Raji (cell line): ENCODE measurements around the gene HMGB3.

Experiments used
- POLR2A ChIP-seq: IDR thresholded peaks from 2 replicates; pipeline ENCODE4 v1.6.1; 2011; ENCODE audit warnings: low read depth, low read length, control low read depth; ENCODE audit not compliant: insufficient read depth

Gene HMGB3

DNA sequence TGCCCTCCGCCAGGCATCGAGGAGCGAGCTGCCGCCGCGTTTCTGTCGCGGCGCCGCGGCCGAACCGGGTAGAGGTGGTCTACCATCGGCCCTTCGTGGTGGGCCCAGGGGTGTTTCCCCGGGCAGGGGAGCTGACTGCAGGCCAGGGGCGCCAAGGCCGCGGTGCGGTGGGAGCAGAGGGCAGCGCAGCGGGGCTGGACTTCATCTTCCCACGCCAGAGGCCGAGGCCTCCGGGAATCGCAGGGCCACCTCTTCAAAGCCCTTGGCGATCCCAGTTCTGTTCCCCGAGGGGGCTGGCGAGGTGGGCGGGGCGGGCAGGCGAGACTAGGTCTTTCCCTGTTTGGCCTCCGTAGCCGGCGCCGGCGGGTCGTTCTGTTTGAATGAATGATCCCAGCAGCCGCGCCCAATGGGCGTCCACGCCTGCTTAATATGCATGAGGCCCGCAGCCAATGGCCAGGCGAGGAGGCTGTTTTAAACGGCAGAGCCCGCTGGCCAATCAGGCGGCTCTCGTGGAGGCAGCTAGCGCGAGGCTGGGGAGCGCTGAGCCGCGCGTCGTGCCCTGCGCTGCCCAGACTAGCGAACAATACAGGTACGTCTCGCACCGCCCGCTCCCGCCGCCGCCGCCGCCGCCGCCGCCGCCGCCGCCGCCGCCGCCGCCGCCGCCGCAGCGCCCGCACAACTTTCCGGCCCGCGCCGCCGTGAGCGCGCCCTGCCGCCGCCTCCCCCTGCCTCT lies at the start of gene HMGB3:
TSS of gene HMGB3 (plus strand) at position 548 of the 733 bp plus-strand sequence. CDS start 2,265 bp downstream, outside the sequence.
- TF ChIP-seq POLR2A: peak; percentile 70

DNA sequence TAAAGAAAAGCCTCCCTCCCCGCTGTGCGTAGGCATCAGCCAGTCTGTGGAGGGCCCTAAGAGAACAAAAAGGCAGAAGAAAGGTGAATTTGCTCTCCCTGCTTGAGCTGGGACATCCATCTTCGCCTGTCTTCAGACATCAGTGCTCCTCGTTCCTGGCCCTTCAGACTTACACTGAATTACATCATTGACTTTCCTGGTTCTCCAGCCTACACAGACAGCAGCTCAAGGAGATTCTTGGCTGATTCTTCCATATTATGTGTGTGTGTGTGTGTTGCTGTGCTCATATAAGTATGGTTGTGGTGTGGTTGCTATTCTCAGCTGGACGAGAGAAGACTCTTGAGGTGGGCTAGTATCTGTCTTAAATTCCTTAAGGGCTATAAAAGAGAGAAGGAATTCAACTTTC lies 49.2 kb upstream of the HMGB3 start:
- TF ChIP-seq POLR2A: no peak

DNA sequence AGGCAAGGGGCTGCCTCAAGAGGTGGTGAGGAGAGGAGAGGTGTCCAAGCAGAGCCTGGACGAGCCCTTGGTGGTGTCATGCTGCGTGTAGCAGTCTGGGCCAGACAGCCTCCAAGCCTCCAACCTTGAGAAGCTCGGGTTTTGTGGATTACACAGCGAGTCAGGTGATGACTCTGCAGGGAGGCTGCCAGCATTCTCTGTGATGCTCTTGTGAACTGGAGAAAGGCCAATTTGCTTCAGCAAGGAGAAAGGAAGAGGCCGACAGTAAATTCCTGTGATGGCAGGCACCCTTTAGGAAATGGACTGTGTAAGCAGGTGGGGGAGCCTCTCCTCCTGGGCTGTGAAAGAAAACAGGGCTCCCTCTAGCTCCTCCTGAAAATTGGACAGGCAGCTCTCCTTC lies 48.7 kb upstream of the HMGB3 start:
- no peak for TF ChIP-seq POLR2A

DNA sequence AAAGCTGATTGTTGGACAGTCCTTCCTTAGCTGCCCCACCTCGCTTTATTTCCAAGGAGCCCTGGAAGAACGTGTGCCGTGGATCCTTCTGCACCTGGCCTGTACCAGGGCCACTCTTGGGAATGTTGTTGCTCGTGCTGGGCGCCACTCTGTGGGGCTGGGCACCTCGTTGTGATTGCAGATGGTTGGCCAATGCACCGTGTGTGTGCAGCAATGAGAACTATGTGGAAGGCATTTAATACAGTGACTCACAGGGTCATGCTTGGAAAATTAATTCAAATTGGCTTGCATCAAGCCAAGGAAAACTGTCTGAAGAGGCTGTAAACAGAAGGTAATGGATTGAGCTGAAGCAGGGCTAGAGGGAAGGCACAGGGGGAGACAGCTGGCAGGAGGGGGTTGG lies 47.7 kb upstream of the HMGB3 start:
- TF ChIP-seq POLR2A: no peak

DNA sequence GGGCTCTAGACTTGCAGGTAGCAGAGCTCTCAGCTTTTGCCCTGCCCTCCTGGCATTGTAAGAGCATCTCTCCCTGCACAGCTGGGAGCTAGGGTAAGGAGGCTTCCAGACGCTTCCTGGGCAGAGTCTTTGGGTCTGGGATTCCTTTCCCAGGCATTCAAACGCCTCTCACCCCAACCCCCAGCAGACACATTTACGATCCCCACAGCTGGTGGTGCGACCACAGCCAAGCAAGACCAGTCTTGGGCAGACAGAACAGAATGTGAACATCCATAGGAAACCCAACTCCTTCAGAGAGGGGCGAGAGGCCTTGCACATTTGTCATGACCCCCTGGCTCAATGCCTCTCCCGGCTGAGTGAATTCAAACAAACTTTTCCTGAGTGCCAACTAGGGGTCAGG lies 46.6 kb upstream of the HMGB3 start:
- TF ChIP-seq POLR2A: no peak

DNA sequence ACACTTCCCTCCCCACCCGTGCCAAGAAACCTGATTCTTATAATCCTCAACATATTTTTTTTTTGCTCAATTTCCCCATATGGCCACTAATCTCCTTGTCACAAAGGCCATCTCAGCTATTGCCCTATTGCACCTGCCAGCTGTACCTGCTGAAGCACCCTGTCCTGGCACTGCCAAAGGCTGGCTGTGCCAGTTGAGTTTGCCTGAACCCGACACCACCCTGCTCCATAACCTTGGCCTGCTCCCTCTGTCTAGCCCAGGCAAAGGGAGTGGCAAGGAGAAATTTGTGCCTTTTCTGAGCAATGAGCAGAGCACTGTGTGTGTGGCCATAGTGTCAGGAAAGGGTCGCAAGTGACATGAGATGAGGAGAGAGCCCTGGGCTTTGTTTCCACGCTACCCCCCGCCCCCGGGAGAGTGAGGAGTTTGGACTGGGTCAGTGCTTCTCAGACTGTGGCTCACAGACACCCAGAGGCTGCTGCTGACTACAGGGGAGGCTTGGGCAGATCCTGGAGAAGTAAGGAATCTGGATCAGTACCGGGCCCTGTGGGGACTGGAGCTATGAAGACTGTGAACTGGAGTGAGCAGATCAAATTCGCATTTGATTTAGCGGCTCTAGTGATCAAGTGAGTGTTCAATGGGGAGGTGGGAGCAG lies 42.2 kb upstream of the HMGB3 start:
- TF ChIP-seq POLR2A: no peak

DNA sequence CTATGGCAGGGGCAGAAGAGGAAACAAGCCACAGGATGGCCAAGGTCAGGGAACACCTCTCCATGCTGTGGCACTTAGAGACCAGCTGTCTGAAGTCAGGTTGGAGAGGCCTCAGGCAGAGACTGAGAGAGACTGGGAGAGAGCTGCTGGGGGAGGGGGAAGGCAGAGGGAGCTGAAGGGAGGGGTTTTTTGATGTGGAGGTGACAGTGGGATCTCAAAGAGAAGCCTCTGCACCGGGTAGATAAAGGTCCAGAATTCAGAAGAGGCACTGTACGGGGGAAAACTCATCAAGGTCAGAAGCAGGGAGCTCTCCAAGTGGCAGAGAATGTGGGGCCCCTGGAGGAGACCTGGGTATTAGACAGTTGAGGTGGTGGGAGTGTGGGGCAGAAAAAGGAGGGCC lies 41.6 kb upstream of the HMGB3 start:
- TF ChIP-seq POLR2A: no peak

DNA sequence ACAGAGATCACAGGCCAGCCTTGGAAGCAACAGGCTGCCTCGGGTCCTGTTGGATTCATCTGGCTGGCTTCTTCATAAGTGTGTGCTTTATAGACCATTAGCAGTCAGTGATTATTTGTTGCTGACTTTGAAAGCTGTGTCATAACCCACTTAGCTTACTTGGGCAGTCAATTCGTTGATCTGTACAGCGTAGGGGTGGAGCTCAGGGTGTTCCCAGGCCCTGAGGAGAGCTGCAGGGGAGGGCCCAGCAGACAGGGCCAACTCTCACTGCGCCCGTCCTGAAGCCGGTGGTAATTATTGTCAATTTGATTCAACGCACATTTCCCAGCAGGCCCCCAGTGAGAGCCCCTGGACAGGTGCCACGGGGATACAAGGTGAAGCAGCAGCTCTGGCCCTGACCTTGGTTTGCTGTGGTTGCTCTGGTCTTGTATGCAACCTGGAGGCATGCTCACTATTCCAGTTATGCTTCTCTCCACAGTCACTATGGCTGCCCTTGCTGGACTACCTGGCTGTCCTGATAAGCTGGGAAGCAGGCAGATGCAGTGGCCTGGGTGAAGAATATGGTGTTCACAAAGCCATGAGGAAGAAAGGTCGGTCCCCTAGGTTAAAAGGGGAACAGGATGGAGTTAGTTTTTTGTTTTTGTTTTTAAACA lies 40.1 kb upstream of the HMGB3 start:
- no peak for TF ChIP-seq POLR2A

DNA sequence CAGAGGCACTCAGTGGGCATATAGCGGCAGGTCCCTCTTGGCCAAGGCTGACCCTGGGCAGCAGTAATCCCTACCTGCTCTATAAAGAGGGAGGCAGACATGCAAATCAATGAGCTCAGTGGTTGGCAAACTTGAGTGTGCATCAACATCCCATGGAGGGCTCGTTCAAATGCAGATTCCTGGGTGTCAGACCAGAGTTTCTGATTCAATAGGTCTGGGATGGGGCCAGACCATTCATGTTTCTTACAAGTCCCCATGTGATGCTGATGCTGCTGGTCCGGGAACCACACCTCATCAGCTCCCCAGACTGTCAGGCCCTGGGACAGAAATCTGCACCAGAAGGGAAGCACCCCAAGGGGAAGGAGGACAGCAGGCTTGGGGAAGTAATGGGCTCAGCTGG lies 38.9 kb upstream of the HMGB3 start:
- TF ChIP-seq POLR2A: no peak

DNA sequence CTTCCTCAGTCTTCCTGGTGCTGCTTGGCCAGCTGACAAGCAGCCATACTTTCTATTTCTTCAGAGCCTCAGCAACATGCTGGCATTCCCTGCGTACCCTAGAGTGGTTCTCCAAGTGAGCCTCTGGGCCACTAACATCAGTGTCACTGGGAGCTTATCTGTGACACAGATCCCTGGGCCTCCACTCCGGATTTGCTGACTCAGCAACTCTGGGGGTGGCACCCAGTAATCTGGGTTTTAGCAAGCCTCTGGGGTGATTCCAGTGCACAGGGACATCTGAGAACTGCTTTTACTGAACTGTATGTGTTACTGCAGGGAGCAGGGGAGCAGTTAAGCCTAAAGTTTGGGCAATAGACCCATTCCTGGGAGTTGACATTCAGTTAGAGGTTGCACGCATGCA lies 28.2 kb upstream of the HMGB3 start:
- TF ChIP-seq POLR2A: no peak

DNA sequence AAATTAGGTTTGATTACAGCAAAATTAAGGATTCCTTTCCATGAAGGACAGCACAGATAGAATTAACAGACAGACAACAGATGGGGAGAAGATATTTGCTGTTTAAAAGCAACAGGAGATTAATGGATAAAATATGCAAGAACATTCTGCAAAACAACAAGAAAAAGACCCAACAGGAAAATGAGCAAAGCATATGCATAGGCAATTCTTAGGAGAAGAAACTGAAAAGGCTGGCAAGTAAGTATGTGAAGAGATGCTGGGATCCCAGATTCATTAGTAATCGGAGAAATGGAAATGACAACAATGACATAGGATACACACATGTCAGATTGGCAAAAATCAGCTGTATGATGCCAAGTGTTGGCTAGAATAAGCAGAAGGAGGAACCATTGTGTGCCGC lies 27.5 kb upstream of the HMGB3 start:
- no peak for TF ChIP-seq POLR2A

DNA sequence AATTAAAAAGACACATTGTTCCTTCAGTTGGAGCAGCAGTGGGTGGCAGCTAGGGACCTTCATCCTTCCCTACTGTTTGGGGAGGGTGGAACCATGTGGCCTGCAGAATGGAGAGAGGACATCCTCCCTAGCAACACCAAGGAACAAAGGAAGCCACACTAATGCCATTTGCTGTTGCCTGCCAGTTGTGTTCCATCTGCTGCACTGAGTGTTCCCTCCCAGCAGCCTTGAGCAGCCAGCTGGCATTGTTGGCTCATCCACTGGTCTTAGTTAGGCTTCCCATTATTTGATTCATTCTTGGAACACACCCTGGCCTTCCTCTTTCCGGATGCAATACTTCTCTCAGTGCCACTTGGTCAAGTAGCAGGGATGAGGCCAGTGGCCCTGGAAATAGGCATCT lies 25.0 kb upstream of the HMGB3 start:
- TF ChIP-seq POLR2A: no peak

DNA sequence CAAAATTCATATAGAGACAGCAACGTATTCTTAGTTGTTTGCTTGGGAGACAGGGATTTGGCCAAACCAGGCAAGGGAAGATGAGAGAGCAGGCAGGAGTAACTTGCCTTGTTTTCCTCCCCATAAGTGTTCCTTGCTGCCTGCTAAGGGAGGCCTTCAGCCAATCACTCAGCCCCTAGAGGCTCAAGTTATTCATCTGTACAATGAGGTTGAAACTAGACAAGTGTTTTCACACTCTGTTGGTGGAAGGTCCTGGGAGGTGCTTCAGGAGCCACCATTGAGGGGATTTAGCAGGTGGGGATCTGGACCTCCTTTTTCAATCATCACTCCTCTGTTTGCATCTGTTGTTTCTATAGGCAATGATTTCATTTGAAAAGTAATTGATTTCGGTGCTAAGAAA lies 23.6 kb upstream of the HMGB3 start:
- TF ChIP-seq POLR2A: no peak

DNA sequence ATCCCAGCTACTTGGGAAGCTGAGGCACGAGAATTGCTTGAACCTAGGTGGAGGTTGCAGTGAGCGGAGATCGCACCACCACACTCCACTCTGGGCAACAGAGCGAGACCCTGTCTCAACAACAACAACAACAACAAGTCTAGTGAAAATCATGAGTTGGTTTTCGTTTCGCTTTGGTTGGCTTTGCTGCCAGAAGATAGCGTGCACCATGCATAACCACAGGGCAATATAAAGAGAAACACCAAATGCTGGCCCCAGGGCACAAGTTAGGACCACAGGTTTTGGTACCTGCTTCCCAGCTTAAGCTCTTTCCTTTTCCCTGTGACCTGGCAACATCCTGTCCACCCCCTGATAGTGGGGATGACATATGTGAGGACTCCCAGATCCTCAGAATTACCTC lies 21.5 kb upstream of the HMGB3 start:
- TF ChIP-seq POLR2A: no peak

DNA sequence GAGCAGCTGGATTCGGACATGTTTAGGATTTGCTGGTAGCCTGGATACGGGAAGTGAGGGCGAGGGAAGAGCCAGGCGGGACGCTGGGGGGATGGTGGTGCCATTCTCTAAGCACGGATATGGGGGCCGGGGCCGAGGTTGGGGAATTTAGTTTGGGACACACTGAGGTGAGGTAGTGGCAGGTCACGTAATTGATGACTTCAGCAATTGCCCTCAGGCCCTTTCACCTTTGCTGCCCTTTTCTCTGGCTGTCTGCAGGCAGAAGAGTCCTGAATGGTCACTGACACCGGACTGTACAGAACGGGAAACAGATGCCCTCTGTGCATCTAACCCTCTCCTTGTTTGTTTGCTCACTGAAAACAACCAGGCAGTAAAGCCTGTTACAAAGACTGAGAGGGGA lies 16.9 kb upstream of the HMGB3 start:
- TF ChIP-seq POLR2A: no peak

DNA sequence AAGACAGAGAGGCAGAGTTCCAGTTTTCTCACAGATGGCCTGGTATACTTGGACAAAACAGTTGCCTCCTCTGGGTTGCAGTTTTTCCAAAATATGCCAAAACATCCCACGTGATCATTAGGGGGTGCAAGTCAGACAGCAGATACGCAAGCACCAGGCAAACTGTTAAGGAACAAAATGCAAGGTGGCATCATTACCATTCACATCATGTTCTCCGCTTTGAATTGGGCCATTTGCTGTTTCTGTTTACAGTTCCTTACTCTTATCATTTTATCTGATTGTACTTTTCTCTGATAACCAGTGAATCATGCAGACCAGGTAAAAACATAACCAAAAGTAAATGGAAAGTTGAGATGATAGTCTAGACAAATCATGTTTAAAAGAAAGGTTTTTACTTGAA lies 16.4 kb upstream of the HMGB3 start:
- TF ChIP-seq POLR2A: no peak

DNA sequence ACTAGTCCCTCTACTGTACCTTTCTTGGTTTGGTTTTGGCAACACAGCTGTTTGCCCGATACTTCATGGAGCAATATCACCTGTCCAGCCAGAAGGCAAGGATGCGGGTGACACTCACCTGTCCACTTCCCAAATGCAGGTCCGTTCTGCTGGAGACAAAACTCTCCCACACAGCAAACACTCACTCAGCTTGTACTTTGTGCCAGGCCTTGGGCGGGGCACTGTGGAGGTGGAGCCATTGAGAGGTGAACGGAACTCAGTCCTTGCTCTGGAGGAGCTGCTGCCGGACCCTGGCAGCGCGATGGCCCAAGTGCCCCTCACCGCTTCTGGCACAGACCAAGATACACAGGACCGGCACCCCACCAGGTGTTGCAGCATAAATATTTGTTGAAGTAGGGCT lies 15.3 kb upstream of the HMGB3 start:
- TF ChIP-seq POLR2A: no peak
